ENCODE results near the gene CRLF1. TPM values are rescaled to one million over a fixed set of nuclear protein-coding genes. Genes with fewer than 3 reads are reported as not detected.

CRLF1 gene
- total and polyA plus RNA-seq, 10 of the 15 experiments (the other 5 are each of a cell fraction or from before 2014, with no cell fraction given), result 0.10 to 1.2 (median 0.49) TPM; not detected in 4

- no peak for TF ChIP-seq ZNF274 (IDR thresholded peaks at IDR 0.05; ENCODE audit: insufficient read depth, insufficient read length)
- no peak for TF ChIP-seq YBX1 (IDR thresholded peaks at IDR 0.05)
- no peak for TF ChIP-seq TAF1 (IDR thresholded peaks at IDR 0.05; ENCODE audit: borderline replicate concordance, low read depth, low read length)
- TF ChIP-seq RELA (IDR thresholded peaks at IDR 0.05; ENCODE audit: borderline replicate concordance, partially characterized antibody), result no peak
- no peak for TF ChIP-seq ATF3 (IDR thresholded peaks at IDR 0.05; ENCODE audit: borderline replicate concordance, extremely low read depth, low read depth, low read length)
- TF ChIP-seq RFX5 (IDR thresholded peaks at IDR 0.05; ENCODE audit: low read depth, low read length), result no peak
- peak; percentile 41; the same call in 1 of the 2 replicates for TF ChIP-seq ZNF384 (IDR thresholded peaks at IDR 0.05; ENCODE audit: borderline replicate concordance, low read depth, low read length)
- TF ChIP-seq FOS (IDR thresholded peaks at IDR 0.05; ENCODE audit: borderline replicate concordance, extremely low read depth, insufficient read length), result no peak
- TF ChIP-seq NR2C1 (IDR thresholded peaks at IDR 0.05), result no peak
- peak; percentile 42 for TF ChIP-seq POLR2A (IDR thresholded peaks at IDR 0.05; ENCODE audit: low read depth, low read length)
- H3K4me2 ChIP-seq (ENCODE audit: control insufficient read depth, insufficient read depth), result peak overlapping the region; percentile 82
- no peaks in the 10 kb centered on the region for H3K4me1 ChIP-seq (ENCODE audit: control insufficient read depth, insufficient read depth, low read length)
- in situ Hi-C loops (cut with MboI) (no loop called here), intact Hi-C loops (cut with micrococcal nuclease; ENCODE audit: unreplicated experiment) (no loop called here)
- ChIA-PET SMC1A (ENCODE audit: uncharacterized antibody, unreplicated experiment) (interaction anchor here (0.8 to 4.8 kb wide), 10 partner anchors 8 to 80 kb away, joined by 3 to 29 read pairs (median 4); partner anchors contain the start of genes ELL, FKBP8, REX1BD and UBA52), RAD21 (ENCODE audit: unreplicated experiment) (interaction anchor here (1.0 to 7.1 kb wide), 9 partner anchors 13 to 361 kb away, joined by 3 to 39 read pairs (median 8); partner anchors contain the start of genes COPE, DDX49, ELL and FKBP8), CTCF (interaction anchor here (0.7 to 5.6 kb wide), 11 partner anchors 12 to 289 kb away, joined by 3 to 35 read pairs (median 5); partner anchors contain the start of genes ELL, FKBP8, REX1BD and UBA52), POLR2A (interaction anchor here (0.7 to 7.5 kb wide), 11 partner anchors 13 to 361 kb away, joined by 3 to 79 read pairs (median 7); partner anchors contain the start of genes DDX49, ELL, FKBP8 and REX1BD)
- peak overlapping the region; percentile 89 for H3K9ac ChIP-seq (ENCODE audit: control insufficient read depth, insufficient read depth, low read length)
- no TSS peak for BruUV-seq (replicated peaks)
- H3K27me3 ChIP-seq (replicated peaks in 1 of 2; ENCODE audit: control insufficient read depth in 2 of 2, insufficient read depth in 2 of 2, low read length in 1 of 2), result no peaks in the 10 kb centered on the region
- H2AFZ ChIP-seq (ENCODE audit: control insufficient read depth, low read depth, low read length), result no peak overlapping the region
- peak overlapping the region; percentile 60 for H3K27ac ChIP-seq (ENCODE audit: control insufficient read depth, insufficient read depth)
- peak overlapping the region; percentile 95 for H3K4me3 ChIP-seq
- WGBS (ENCODE audit: insufficient coverage, insufficient replicate concordance, low lambda C conversion rate, missing lambda C conversion rate), result 2% methylated on average over 3 of the region's 3 CpGs
- ATAC-seq (peak; percentile 5; the same call in 2 of the 3 replicates), FAIRE-seq (no peak), DNase-seq (ENCODE audit: low read depth, low spot score) (no peak)
- H4K20me1 ChIP-seq (ENCODE audit: control insufficient read depth, insufficient read depth), result no peaks in the 10 kb centered on the region
- H3K36me3 ChIP-seq (ENCODE audit: control insufficient read depth in 2 of 2, insufficient read depth in 2 of 2, low read length in 1 of 2), result peaks cover 6 to 9% of the 10 kb centered on the region in 2 experiments; a peak in 3 of 4 replicates
- peaks cover 32% of the 10 kb centered on the region for H3K79me2 ChIP-seq (ENCODE audit: control insufficient read depth, insufficient read depth, low read length)
- no peaks in the 10 kb centered on the region for H3K9me3 ChIP-seq (replicated peaks; ENCODE audit: control insufficient read depth, insufficient read depth, low read length)
Measured at GRCh38 chr19:18558604-18559003, 48.0 kb downstream of the CRLF1 start.
